Mesothelial cell of epicardium (in vitro differentiated cells): ENCODE results near the gene CABYR. TPM values are rescaled to one million over a fixed set of nuclear protein-coding genes. Genes with fewer than 3 reads are reported as not detected.

ENCODE experiments used
- DNase-seq, 2 experiments: peaks; one replicate each; pipeline ENCODE4 v3.0.0; 2021; ENCODE audit warnings: low spot score in 2 of 2; ENCODE audit not compliant: unreplicated experiment in 2 of 2
- H3K27ac Mint-ChIP-seq: 2 replicates; pipeline ENCODE4 v1.8.0; 2021; ENCODE audit warnings: mixed read lengths
- H3K27me3 Mint-ChIP-seq: 2 replicates; pipeline ENCODE4 v1.8.0; 2021; ENCODE audit warnings: low read depth, mixed read lengths
- H3K36me3 Mint-ChIP-seq: 2 replicates; pipeline ENCODE4 v1.8.0; 2021; ENCODE audit warnings: mixed read lengths
- H3K4me1 Mint-ChIP-seq: 2 replicates; pipeline ENCODE4 v1.8.0; 2021; ENCODE audit warnings: mixed read lengths
- H3K4me3 Mint-ChIP-seq: 2 replicates; pipeline ENCODE4 v1.8.0; 2021; ENCODE audit warnings: mild to moderate bottlenecking, moderate library complexity, mixed read lengths
- H3K9me3 Mint-ChIP-seq: 2 replicates; pipeline ENCODE4 v1.8.0; 2021; ENCODE audit warnings: mixed read lengths
- CTCF ChIP-seq: fragments of 200-600 bp; sonication (generic); IDR thresholded peaks from one replicate; pipeline ENCODE4 v1.5.0; 2021; ENCODE audit warnings: antibody characterized with exemption; ENCODE audit not compliant: unreplicated experiment
- total RNA-seq: library from RNA; stranded (reverse); gene quantifications from 3 replicates; pipeline ENCODE4 v1.2.1, GENCODE V29; 2021

Gene CABYR
- total RNA-seq, 1 donor from 2014 or later: 13.7 TPM

- H3K27me3 Mint-ChIP-seq: no peaks in the 10 kb centered on the region
- no peaks in the 10 kb centered on the region for H3K4me1 Mint-ChIP-seq
- DNase-seq: no peak
- H3K4me3 Mint-ChIP-seq: no peak overlapping the region
- no peaks in the 10 kb centered on the region for H3K9me3 Mint-ChIP-seq
- H3K27ac Mint-ChIP-seq: no peak overlapping the region
- TF ChIP-seq CTCF: no peak
- peaks cover 15% of the 10 kb centered on the region for H3K36me3 Mint-ChIP-seq
Observed at GRCh38 chr18:24112464-24112863, 26.4 kb upstream of the CABYR start.

GRCh38 chr18:24112874-24113615 is 25.8 kb upstream of the CABYR start:
- DNase-seq: no peak
- H3K9me3 Mint-ChIP-seq: no peaks in the 10 kb centered on the region
- no peaks in the 10 kb centered on the region for H3K27me3 Mint-ChIP-seq
- H3K27ac Mint-ChIP-seq: no peak overlapping the region
- peaks cover 15% of the 10 kb centered on the region for H3K36me3 Mint-ChIP-seq
- no peak for TF ChIP-seq CTCF
- no peak overlapping the region for H3K4me3 Mint-ChIP-seq
- no peaks in the 10 kb centered on the region for H3K4me1 Mint-ChIP-seq

- no peak for TF ChIP-seq CTCF
- Mint-ChIP-seq H3K4me3 (no peak overlapping the region), H3K9me3 (no peaks in the 10 kb centered on the region), H3K36me3 (peaks cover 15% of the 10 kb centered on the region), H3K4me1 (no peaks in the 10 kb centered on the region), H3K27ac (no peak overlapping the region), H3K27me3 (no peaks in the 10 kb centered on the region)
- DNase-seq: no peak
Observed at GRCh38 chr18:24114924-24115549, 23.8 kb upstream of the CABYR start.

- no peaks in the 10 kb centered on the region for H3K27me3 Mint-ChIP-seq
- H3K9me3 Mint-ChIP-seq: no peaks in the 10 kb centered on the region
- H3K36me3 Mint-ChIP-seq: peaks cover 18% of the 10 kb centered on the region
- no peak overlapping the region for H3K27ac Mint-ChIP-seq
- no peaks in the 10 kb centered on the region for H3K4me1 Mint-ChIP-seq
- no peak for TF ChIP-seq CTCF
- H3K4me3 Mint-ChIP-seq: no peak overlapping the region
- no peak for DNase-seq
Observed at GRCh38 chr18:24115628-24116027, 23.2 kb upstream of the CABYR start.

GRCh38 chr18:24118750-24119577 is 19.9 kb upstream of the CABYR start:
- Mint-ChIP-seq H3K27me3 (no peaks in the 10 kb centered on the region), H3K4me3 (no peak overlapping the region), H3K9me3 (no peaks in the 10 kb centered on the region), H3K36me3 (peaks cover 21% of the 10 kb centered on the region), H3K4me1 (no peaks in the 10 kb centered on the region), H3K27ac (no peak overlapping the region)
- TF ChIP-seq CTCF: peak; percentile 94
- peak; percentile 42 to 75 for DNase-seq
